Kidney epithelial cell (primary cell): ENCODE results near the gene NFATC1. TPM values are rescaled to one million over a fixed set of nuclear protein-coding genes. Genes with fewer than 3 reads are reported as not detected.

ENCODE experiments used
- DNase-seq: peaks from one replicate; pipeline ENCODE4 v3.0.0-alpha.2; 2010; ENCODE audit warnings: low read depth
- H3K27me3 ChIP-seq: 2 replicates; pipeline ENCODE4 v1.6.0; 2011; ENCODE audit warnings: low read length; ENCODE audit not compliant: control insufficient read depth, insufficient read depth
- H3K36me3 ChIP-seq: 2 replicates; pipeline ENCODE4 v1.5.1; 2011; ENCODE audit warnings: low read length; ENCODE audit not compliant: control insufficient read depth, insufficient read depth
- H3K4me3 ChIP-seq: 2 replicates; pipeline ENCODE4 v1.5.1; 2011; ENCODE audit warnings: low read depth, mild to moderate bottlenecking, control low read depth, low read length
- total RNA-seq: library from RNA; depleted of rRNA; stranded (reverse); fragments of >200 nt; gene quantifications from 2 replicates; pipeline ENCODE4 v1.2.3, GENCODE V29; 2015
- TF ChIP-seq, protein P1 (sequence below): IDR thresholded peaks from 2 replicates; pipeline ENCODE4 v1.5.1; 2011; ENCODE audit warnings: mild to moderate bottlenecking, moderate library complexity, low read length, control low read depth, inconsistent platforms; ENCODE audit not compliant: insufficient read depth, poor library complexity, severe bottlenecking

NFATC1 gene
- total RNA-seq, 1 donor from 2014 or later, result 2.7 TPM

- TF ChIP-seq, protein P1, sequence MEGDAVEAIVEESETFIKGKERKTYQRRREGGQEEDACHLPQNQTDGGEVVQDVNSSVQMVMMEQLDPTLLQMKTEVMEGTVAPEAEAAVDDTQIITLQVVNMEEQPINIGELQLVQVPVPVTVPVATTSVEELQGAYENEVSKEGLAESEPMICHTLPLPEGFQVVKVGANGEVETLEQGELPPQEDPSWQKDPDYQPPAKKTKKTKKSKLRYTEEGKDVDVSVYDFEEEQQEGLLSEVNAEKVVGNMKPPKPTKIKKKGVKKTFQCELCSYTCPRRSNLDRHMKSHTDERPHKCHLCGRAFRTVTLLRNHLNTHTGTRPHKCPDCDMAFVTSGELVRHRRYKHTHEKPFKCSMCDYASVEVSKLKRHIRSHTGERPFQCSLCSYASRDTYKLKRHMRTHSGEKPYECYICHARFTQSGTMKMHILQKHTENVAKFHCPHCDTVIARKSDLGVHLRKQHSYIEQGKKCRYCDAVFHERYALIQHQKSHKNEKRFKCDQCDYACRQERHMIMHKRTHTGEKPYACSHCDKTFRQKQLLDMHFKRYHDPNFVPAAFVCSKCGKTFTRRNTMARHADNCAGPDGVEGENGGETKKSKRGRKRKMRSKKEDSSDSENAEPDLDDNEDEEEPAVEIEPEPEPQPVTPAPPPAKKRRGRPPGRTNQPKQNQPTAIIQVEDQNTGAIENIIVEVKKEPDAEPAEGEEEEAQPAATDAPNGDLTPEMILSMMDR, result no peak
- Histone ChIP-seq H3K36me3 (no peaks in the 10 kb centered on the region), H3K4me3 (no peak overlapping the region), H3K27me3 (no peaks in the 10 kb centered on the region)
- no peak for DNase-seq
These were observed 168.2 kb downstream of the NFATC1 start for GRCh38 chr18:79563949-79564348.

DNA sequence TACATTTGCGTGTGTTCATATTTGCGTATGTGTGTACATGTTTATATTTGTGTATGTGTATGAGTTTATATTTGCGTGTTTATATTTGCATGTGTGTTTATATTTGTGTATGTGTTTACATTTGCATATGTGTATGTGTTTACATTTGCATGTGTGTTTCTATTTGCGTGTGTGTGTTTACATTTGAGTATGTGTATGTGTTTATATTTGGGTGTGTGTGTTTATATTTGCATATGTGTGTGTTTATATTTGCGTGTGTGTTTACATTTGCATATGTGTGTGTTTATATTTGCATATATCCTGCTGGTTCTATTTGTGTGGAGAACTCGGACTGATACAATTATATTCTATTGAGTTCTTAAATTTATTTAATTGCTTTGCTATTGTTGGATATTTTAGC, 168.7 kb downstream of the NFATC1 start:
- no peak for DNase-seq
- H3K27me3 ChIP-seq, result no peaks in the 10 kb centered on the region
- TF ChIP-seq, protein P1, result no peak
- H3K4me3 ChIP-seq, result no peak overlapping the region
- H3K36me3 ChIP-seq, result no peaks in the 10 kb centered on the region

DNA sequence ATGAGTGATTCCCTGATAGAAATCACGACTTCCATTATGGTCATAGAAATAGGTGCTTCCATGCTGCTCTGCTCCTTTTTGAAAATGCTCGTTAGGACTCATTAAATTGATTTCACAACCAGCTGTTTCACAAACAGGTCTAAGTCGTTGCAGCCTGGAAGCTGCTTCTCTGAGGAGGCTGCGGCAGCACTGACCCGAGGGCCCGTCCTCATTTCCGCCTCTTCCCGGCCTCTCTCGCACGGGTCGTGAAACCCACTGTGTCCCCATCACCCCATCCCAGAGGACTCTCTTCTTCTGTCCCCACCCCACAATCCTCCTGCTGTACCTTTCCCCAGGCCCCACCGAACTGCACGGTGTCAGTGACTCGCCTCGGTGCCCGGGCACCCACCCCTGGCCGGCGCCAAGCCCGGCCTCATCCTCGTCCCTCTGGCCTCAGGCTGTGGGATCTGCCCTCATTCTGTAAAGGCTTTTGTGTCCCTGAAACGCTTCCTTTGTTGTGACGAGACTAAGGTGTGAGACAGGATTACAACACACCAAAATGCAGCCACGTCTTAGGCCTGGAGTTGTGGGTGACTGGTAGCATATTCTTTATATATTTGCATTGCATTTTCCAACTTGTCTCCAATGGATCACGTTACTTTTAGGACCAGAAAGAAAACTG, 171.2 kb downstream of the NFATC1 start:
- no peaks in the 10 kb centered on the region for H3K27me3 ChIP-seq
- H3K4me3 ChIP-seq, result no peak overlapping the region
- TF ChIP-seq, protein P1, result no peak
- H3K36me3 ChIP-seq, result no peaks in the 10 kb centered on the region
- no peak for DNase-seq

GRCh38 chr18:79567481-79568147, 171.9 kb downstream of the NFATC1 start:
- TF ChIP-seq, protein P1, result no peak
- DNase-seq, result peak; percentile 75
- H3K36me3 ChIP-seq, result no peaks in the 10 kb centered on the region
- no peaks in the 10 kb centered on the region for H3K27me3 ChIP-seq
- no peak overlapping the region for H3K4me3 ChIP-seq

GRCh38 chr18:79568543-79569205, 172.9 kb downstream of the NFATC1 start:
- Histone ChIP-seq H3K27me3 (no peaks in the 10 kb centered on the region), H3K36me3 (no peaks in the 10 kb centered on the region), H3K4me3 (no peak overlapping the region)
- DNase-seq, result no peak
- TF ChIP-seq, protein P1, result no peak
